Measurements from ENCODE around the gene CDH18.

- TF ChIP-seq CTCF (IDR thresholded peaks at IDR 0.05) = no peak
- TF ChIP-seq POLR2AphosphoS5 (IDR thresholded peaks at IDR 0.05; ENCODE audit: low read depth, low read length) = no peak
- TF ChIP-seq REST (IDR thresholded peaks at IDR 0.05; ENCODE audit: insufficient read depth in 1 of 2, low read depth in 2 of 2, low read length in 1 of 2) = no peak
- no peak for TF ChIP-seq SIN3A (IDR thresholded peaks at IDR 0.05; ENCODE audit: borderline replicate concordance, insufficient read depth, low read depth, low read length)
These were observed 278.6 kb downstream of the CDH18 start for GRCh38 chr5:19709403-19709802.

Data from Panc1 (cell line).